Gastroesophageal sphincter (tissue), 3 donors: ENCODE results near the gene MSLN.

ENCODE experiments used
- EP300 ChIP-seq: sonication (generic); formaldehyde crosslinking; IDR thresholded peaks from one replicate; pipeline ENCODE4 v1.6.1; 2017; ENCODE audit warnings: antibody characterized with exemption, mild to moderate bottlenecking
- POLR2A ChIP-seq, 2 donors: fragments of 450-650 bp; IDR thresholded peaks; one replicate each; pipeline ENCODE4 v1.6.1; 2017; ENCODE audit warnings: antibody characterized with exemption in 2 of 2, mild to moderate bottlenecking in 2 of 2, moderate library complexity in 1 of 2
- POLR2AphosphoS5 ChIP-seq: sonication (generic); formaldehyde crosslinking; IDR thresholded peaks from one replicate; pipeline ENCODE4 v1.6.1; 2017; ENCODE audit warnings: antibody characterized with exemption
- TF ChIP-seq, protein P1 (sequence below), 4 experiments: fragments of 200-600 bp in 2 of 4; fragments of 450-650 bp in 2 of 4; sonication (generic) in 1 of 4; IDR thresholded peaks; one replicate each; pipeline ENCODE4 v1.5.1; 2017 to 2019; ENCODE audit warnings: antibody characterized with exemption in 4 of 4, mild to moderate bottlenecking in 2 of 4, moderate library complexity in 2 of 4

- TF ChIP-seq, protein P1, sequence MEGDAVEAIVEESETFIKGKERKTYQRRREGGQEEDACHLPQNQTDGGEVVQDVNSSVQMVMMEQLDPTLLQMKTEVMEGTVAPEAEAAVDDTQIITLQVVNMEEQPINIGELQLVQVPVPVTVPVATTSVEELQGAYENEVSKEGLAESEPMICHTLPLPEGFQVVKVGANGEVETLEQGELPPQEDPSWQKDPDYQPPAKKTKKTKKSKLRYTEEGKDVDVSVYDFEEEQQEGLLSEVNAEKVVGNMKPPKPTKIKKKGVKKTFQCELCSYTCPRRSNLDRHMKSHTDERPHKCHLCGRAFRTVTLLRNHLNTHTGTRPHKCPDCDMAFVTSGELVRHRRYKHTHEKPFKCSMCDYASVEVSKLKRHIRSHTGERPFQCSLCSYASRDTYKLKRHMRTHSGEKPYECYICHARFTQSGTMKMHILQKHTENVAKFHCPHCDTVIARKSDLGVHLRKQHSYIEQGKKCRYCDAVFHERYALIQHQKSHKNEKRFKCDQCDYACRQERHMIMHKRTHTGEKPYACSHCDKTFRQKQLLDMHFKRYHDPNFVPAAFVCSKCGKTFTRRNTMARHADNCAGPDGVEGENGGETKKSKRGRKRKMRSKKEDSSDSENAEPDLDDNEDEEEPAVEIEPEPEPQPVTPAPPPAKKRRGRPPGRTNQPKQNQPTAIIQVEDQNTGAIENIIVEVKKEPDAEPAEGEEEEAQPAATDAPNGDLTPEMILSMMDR (IDR thresholded peaks at IDR 0.05), result no peak
- no peak for TF ChIP-seq POLR2AphosphoS5
- TF ChIP-seq POLR2A (IDR thresholded peaks at IDR 0.05), result no peak
- TF ChIP-seq EP300, result no peak
These were observed 37.5 kb upstream of the MSLN start for GRCh38 chr16:722835-723633.
